Stomach (tissue), 9 donors: Measurements from ENCODE around the gene SFI1. TPM values are rescaled to one million over a fixed set of nuclear protein-coding genes. Genes with fewer than 3 reads are reported as not detected.

ENCODE experiments used
- DNase-seq, 2 donors: peaks; one replicate each; pipeline versions ENCODE4 v3.0.0 to v3.0.0-alpha.2; 2013 to 2019
- H3K27ac ChIP-seq, 5 donors: fragments of 200-600 bp in 4 of 5; sonication (generic) in 4 of 5; one replicate each; pipeline ENCODE4 v1.5.1; 2013 to 2019; ENCODE audit warnings: mild to moderate bottlenecking in 1 of 5, moderate library complexity in 1 of 5
- H3K27me3 ChIP-seq, 3 donors: fragments of 200-600 bp; sonication (generic); one replicate each; pipeline ENCODE4 v1.5.1; 2017 to 2019; ENCODE audit warnings: mixed run types in 1 of 3
- H3K36me3 ChIP-seq, 4 donors: fragments of 200-600 bp; sonication (generic); 1 replicate in 3 of 4; 2 replicates in 1 of 4; pipeline ENCODE4 v1.5.1; 2016 to 2019
- H3K4me1 ChIP-seq, 4 donors: fragments of 200-600 bp; sonication (generic); one replicate each; pipeline ENCODE4 v1.5.1; 2016 to 2019
- H3K4me3 ChIP-seq, 4 donors: fragments of 200-600 bp; sonication (generic) in 3 of 4; one replicate each; pipeline ENCODE4 v1.5.1; 2016 to 2019; ENCODE audit warnings: mild to moderate bottlenecking in 1 of 4
- H3K9me3 ChIP-seq, 4 donors: fragments of 200-600 bp; sonication (generic); one replicate each; pipeline ENCODE4 v1.5.1; 2016 to 2019
- CTCF ChIP-seq, 7 experiments: fragments of 450-650 bp in 4 of 7; fragments of 200-600 bp in 3 of 7; sonication (generic) in 3 of 7; IDR thresholded peaks; one replicate each; pipeline ENCODE4 v1.5.1; 2016 to 2019; ENCODE audit warnings: antibody characterized with exemption in 7 of 7, control low read depth in 2 of 7, mild to moderate bottlenecking in 1 of 7
- EP300 ChIP-seq: sonication (generic); formaldehyde crosslinking; IDR thresholded peaks from one replicate; pipeline ENCODE4 v1.6.1; 2017; ENCODE audit warnings: antibody characterized with exemption
- POLR2A ChIP-seq, 4 donors: fragments of 450-650 bp; IDR thresholded peaks; one replicate each; pipeline ENCODE4 v1.6.1; 2016; ENCODE audit warnings: antibody characterized with exemption in 4 of 4, control low read depth in 2 of 4, mild to moderate bottlenecking in 1 of 4, moderate library complexity in 1 of 4
- POLR2AphosphoS5 ChIP-seq, 3 donors: sonication (generic); formaldehyde crosslinking; IDR thresholded peaks; one replicate each; pipeline ENCODE4 v1.6.1; 2016; ENCODE audit warnings: antibody characterized with exemption in 3 of 3
- WGBS, 5 donors: extraction: QIAGEN DNeasy Blood & Tissue Kit in 3 of 5; methylation state at CpG; one replicate each; pipeline versions ENCODE4 v1.1.5 to v1.1.7; 2013 to 2018; 5-methylcytosine and 5-hydroxymethylcytosine counted together
- intact Hi-C: fragments of 100-400 bp; cut with DNase I; formaldehyde crosslinking; loops from one replicate; pipeline ENCODE4 v1.15.1; 2023; ENCODE audit warnings: low total_unique reads
- polyA plus RNA-seq, 3 donors: library from polyadenylated mRNA; stranded (reverse); fragments of 200-250 nt; gene quantifications; one replicate each; pipeline ENCODE4 v1.2.3, GENCODE V29; 2013
- total RNA-seq, 5 donors: library from RNA; depleted of rRNA; stranded (reverse); fragments of >200 nt; gene quantifications; one replicate each; pipeline versions ENCODE4 v1.1.0 to v1.2.3, GENCODE V29; 2014 to 2016
- donor health status: healthy with polysubstance abuse.
- donor health status: Bipolar disorder and iron deficiency.
- donor health status: healthy.

Gene SFI1
- total and polyA plus RNA-seq, 8 donors = 11.3 to 194 (median 30.1) TPM

DNA sequence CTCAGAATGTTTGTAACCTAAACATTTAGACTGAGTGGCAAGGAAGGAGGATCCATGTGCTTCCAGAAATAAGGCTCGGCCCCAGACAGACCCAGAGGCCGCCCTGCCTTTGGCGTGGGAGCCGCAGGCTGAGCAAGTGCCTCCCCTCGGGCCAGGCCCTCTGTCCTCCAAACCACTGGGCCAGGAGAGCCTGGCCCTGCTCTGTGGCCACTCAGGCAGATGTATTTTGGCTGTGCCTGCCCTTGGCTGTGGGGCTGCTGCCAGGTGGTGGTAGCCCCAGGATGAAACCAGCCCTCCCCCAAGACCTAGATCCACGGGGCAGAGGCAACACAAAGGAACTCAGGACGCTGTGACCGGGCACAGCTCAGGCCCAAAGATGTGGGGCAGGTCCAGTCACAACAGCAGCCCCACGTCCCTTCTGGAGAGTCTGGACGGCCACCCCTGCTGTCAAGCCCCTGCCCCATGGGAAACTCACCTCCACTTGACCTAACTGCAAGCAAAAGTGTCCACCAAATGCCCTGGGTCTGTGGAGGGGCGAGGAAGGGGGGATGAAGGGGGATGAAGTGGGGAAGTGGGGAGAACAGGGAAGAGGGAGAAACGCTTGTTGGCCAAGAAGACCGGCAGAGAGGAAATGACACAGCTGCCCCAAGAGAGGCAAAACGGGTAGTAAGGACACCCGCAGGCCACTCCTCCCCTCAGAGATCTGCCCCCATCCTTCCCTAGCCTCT is 141.7 kb downstream of the SFI1 start:
- intact Hi-C loops = no loop called here
- Histone ChIP-seq H3K36me3 (peaks cover 0 to 13% (median 12%) of the 10 kb centered on the region in 4 donors), H3K4me1 (peaks cover 35 to 80% (median 57%) of the 10 kb centered on the region in 4 donors), H3K27me3 (no peaks in the 10 kb centered on the region), H3K27ac (peak overlapping the region; percentile 48 to 87 (median 76)), H3K9me3 (no peaks in the 10 kb centered on the region), H3K4me3 (peak overlapping the region; percentile 2 to 37 (median 30))
- peak in 1 of 2 donors; percentile 18 for DNase-seq
- 60 to 77% (median 71%) methylated on average over 13 to 15 of the region's 15 CpGs for WGBS, 5 donors
- TF ChIP-seq POLR2AphosphoS5 (IDR thresholded peaks at IDR 0.05) = no peak
- no peak for TF ChIP-seq EP300
- no peak for TF ChIP-seq CTCF (IDR thresholded peaks at IDR 0.05)
- no peak for TF ChIP-seq POLR2A (IDR thresholded peaks at IDR 0.05)

DNA sequence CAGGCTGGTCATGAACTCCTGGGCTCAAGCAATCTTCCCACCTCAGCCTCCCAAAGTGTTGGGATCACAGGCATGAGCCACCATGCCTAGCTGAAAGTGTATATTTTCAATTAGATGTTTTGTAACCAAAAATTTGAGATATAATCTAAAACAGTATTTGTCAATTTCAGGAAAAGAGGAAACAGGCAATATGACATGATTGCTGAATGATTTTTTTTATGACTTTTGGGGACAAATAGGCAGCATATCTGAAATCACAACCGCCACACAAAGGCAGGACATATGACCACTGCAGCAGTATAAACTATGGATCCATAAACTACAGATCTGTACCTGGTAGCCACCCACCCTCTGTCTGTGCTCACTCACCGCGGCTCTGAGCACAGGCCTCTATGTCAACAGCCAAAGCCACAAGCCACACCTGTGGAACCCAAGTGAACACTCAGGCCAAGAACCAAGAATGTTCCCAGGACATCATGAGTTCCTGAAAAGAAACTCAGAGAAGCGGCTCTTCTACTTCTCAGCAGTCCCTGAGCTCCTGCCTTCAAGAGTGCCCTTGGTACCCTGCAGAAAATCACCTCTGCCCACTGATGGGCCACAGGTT is 143.2 kb downstream of the SFI1 start:
- DNase-seq = peak; percentile 43 to 61
- Histone ChIP-seq H3K36me3 (peaks cover 0 to 21% (median 19%) of the 10 kb centered on the region in 4 donors), H3K9me3 (no peaks in the 10 kb centered on the region), H3K27ac (peak overlapping the region; percentile 9 to 87 (median 76)), H3K4me1 (peaks cover 31 to 65% (median 45%) of the 10 kb centered on the region in 4 donors), H3K4me3 (no peak overlapping the region), H3K27me3 (no peaks in the 10 kb centered on the region)
- TF ChIP-seq CTCF (IDR thresholded peaks at IDR 0.05) (no peak), POLR2A (IDR thresholded peaks at IDR 0.05) (no peak), POLR2AphosphoS5 (IDR thresholded peaks at IDR 0.05) (peak in 1 of 3 donors; percentile 39), EP300 (no peak)
- intact Hi-C loops = no loop called here
- 36 to 68% (median 49%) methylated on average over 4 of the region's 4 CpGs for WGBS, 5 donors

- 36 to 56% (median 45%) methylated on average over 6 of the region's 6 CpGs for WGBS, 5 donors
- peak overlapping the region in 3 of 5 donors; percentile 14 to 46 (median 18) for H3K27ac ChIP-seq
- peak in 1 of 2 donors; percentile 64 for DNase-seq
- no peak overlapping the region for H3K4me3 ChIP-seq
- H3K9me3 ChIP-seq = no peaks in the 10 kb centered on the region
- intact Hi-C loops = no loop called here
- no peaks in the 10 kb centered on the region for H3K27me3 ChIP-seq
- peaks cover 0 to 27% (median 9%) of the 10 kb centered on the region in 4 donors for H3K4me1 ChIP-seq
- peaks cover 19 to 79% (median 76%) of the 10 kb centered on the region in 4 donors for H3K36me3 ChIP-seq
- TF ChIP-seq POLR2AphosphoS5 (IDR thresholded peaks at IDR 0.05) = no peak
- TF ChIP-seq EP300 = no peak
- no peak for TF ChIP-seq POLR2A (IDR thresholded peaks at IDR 0.05)
- TF ChIP-seq CTCF (IDR thresholded peaks at IDR 0.05) = no peak
Observed at GRCh38 chr22:31646186-31647019, 150.1 kb downstream of the SFI1 start.

DNA sequence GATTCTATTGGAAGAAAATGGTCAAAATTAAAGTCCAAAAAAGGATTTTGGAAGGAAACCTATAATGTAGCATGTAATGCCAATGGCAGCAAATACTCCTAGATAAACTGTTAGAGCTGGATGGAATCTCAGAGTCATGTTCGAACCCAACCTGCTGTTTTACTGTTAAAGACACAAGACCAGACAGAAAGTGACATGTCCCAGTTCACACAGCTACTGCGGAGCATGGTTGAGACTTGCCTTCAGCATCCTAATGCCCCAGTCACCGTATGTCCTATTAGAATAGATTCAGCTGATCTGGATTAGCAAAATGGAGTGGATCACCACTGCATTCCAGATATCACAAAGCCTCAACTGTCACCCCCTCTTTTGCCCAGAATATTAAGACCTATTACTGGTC is 150.7 kb downstream of the SFI1 start:
- H3K4me1 ChIP-seq = peaks cover 0 to 27% (median 9%) of the 10 kb centered on the region in 4 donors
- H3K4me3 ChIP-seq = no peak overlapping the region
- intact Hi-C loops = no loop called here
- no peaks in the 10 kb centered on the region for H3K9me3 ChIP-seq
- peak overlapping the region in 3 of 5 donors; percentile 14 to 46 (median 18) for H3K27ac ChIP-seq
- H3K27me3 ChIP-seq = no peaks in the 10 kb centered on the region
- no peak for DNase-seq
- peaks cover 19 to 75% (median 71%) of the 10 kb centered on the region in 4 donors for H3K36me3 ChIP-seq
- WGBS, 5 donors = 88 to 98% (median 97%) methylated on average over 3 of the region's 3 CpGs
- no peak for TF ChIP-seq CTCF (IDR thresholded peaks at IDR 0.05)
- no peak for TF ChIP-seq EP300
- TF ChIP-seq POLR2AphosphoS5 (IDR thresholded peaks at IDR 0.05) = no peak
- TF ChIP-seq POLR2A (IDR thresholded peaks at IDR 0.05) = no peak
